DMS153 (cell line): ENCODE data around the gene FAAP20.

Source experiments
- DNase-seq: peaks from one replicate; lab custom pipeline; 2025; lab: John Stamatoyannopoulos, UW

FAAP20 gene

DNA sequence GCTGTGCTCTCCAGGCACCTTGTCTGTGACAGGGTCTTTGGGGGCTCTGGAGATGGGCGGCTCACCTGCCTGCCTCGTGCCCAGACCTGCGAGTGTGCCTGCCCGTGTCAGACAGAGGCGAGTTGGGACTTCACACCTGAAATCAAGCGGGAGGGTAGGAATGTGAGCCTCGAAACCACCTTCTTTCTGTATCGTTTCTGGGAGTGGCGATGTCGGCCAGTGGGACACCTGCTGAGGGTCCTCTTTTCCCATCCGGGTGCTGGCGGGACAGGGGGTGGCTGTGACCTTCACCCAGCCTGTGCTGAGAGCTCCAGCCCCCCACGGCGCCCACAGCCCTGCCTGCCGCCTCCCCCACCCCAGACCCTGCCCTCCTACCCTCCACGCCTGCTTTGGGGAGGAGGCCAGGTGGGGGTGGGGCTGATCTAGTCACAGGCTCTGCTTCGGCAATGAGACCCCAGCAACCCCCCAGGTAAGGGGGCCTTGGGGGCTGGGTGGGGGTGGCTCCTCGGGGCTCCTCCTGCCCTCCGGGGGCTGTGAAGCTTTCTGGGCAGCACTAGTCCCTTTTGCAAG, 15.6 kb upstream of the FAAP20 start:
- DNase-seq: no peak

GRCh38 chr1:2209400-2210083, 15.0 kb upstream of the FAAP20 start:
- DNase-seq: no peak

- DNase-seq: no peak
Measured at GRCh38 chr1:2208309-2209239, 14.0 kb upstream of the FAAP20 start.

- DNase-seq: no peak
Measured at GRCh38 chr1:2206813-2207487, 12.4 kb upstream of the FAAP20 start.

- DNase-seq: peak; percentile 78
Measured at GRCh38 chr1:2205191-2205952, 10.8 kb upstream of the FAAP20 start.

GRCh38 chr1:2204415-2205190, 10.0 kb upstream of the FAAP20 start:
- peak; percentile 69 for DNase-seq

GRCh38 chr1:2203671-2204414, 9.3 kb upstream of the FAAP20 start:
- no peak for DNase-seq

GRCh38 chr1:2202843-2203601, 8.4 kb upstream of the FAAP20 start:
- DNase-seq: no peak

DNA sequence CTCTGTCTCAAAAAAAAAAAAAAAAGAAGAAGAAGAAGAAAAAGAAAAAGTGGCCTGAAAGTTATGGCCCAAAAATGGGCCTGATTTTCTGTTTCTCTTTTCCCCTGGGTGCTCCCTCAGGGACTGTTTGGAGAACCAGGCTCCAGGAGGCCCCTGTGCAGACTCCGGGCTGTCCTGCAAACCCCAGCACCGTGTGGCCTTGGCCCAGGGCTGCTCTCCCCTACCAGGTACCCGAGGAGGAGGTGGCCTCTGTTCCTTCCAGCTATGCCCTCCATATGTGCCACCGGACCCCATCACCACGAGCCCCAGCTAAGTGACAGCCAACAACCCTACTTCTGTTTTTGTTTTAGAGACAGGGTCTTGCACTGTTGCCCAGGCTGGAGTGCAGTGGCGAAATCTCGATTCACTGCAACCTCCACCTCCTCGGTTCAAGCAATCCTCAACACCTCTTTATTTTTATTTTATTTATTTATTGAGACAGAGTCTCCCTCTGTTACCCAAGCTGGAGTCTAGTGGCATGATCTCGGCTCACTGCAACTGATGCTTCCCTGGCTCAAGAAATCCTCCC, 7.5 kb upstream of the FAAP20 start:
- no peak for DNase-seq

GRCh38 chr1:2201062-2201461, 6.5 kb upstream of the FAAP20 start:
- no peak for DNase-seq

DNA sequence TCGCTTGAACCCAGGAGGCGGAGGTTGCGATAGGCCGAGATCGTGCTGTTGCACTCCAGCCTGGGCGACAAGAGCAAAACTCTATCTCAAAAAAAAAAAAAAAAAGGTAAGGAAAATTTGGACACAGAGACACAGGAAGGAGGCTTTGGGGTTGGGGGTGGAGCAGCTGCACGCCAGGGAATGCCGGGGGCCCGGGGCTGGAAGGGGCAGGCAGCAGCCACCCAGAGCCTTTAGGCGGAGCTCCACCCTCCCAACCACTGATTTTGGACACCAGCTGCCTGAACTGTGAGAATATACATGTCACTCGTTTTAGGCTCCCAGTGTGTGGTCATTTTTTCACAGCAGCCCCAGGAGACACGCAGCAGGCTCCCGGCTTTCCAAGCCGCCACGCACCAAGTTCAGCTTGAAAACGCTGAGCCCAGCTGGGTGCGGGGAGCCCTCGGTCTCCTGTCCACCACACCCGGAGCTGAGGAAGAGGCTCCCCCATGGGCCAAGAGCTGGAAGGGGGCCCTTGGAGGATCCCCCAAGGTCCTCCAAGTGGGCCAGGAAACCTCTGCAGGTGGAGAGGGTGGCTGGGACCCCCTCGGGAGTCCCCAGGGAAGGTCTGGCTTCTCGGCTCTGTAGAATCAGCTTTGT, 5.9 kb upstream of the FAAP20 start:
- no peak for DNase-seq

GRCh38 chr1:2199042-2199810, 4.7 kb upstream of the FAAP20 start:
- peak; percentile 84 for DNase-seq

DNA sequence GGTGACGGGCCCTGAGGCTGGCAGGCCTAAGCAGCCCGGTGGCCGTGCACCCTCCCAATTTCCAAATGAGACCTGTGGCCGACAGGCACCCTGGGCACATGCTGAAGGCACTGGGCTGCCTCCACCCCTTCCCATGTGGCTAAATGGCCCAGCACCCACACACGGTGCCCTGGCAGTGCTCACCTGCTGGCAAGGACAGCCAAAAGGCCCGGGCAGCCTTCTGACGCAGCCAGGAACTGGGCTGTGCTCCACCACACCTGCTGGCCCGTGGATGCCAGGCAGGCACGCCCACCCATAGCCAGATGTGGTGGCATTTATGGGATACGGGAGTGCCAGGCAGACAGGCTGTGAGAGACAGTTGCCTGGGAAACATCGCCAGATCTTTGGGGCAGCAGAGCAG, 4.0 kb upstream of the FAAP20 start:
- no peak for DNase-seq

GRCh38 chr1:2197707-2198165, 3.2 kb upstream of the FAAP20 start:
- DNase-seq: no peak

DNA sequence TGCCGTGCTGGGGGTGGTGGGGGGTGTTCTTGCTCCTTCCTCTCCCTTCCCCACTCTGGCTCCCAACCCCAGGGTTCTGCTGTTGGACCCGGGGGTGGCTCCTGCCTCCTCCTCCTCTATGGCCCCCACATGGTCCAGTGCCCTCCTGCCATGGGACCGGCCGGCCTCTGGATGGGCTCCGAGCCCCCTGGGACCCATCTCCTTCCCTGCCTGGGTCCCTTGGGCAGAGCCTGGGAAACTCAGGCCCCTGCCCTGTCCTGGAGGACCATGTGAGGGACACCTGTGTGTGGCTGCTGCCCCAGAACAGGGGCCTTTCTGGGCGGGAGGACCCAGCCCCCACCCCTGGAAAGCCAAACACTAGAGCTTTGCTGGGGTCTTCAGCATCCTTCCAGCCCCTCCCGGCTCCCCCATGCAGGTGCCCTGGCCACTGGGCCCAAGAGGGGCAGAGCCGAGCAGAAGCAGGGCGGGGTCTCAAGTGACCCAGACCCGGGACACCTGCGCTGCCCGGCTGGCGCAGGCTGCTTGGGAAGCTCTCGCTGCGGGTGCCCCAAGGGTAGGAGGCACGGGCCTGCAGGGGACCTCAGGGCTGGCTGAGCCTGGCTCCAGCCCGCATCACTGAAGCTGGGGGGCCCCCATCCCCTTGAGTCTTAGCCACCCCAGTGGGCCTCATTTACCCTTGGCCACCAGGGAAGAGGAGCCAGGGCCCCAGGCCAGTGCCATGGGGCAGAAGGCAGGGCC, 2.5 kb upstream of the FAAP20 start:
- no peak for DNase-seq

DNA sequence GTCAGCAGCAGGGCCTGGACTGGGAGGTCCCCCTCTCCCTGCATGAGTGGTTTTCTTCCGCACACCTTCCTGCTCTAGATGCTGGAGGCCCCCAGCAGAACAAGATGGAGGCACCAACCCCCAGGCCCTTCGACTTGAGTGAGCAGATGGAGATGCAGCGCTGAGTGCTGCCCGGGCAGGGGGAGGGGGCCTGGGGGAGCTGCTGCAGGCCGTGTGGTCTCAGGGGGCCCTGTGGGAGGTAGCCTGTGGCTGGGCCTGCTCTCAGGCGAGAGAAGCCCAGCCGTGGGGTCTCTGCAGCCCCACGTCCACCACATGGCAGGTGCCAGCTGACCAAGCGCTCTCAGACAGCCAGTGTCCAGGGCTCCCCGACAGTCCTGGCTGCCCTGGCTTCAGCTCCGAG, 1.2 kb upstream of the FAAP20 start:
- DNase-seq: no peak
